Mucosa of stomach (tissue), 1 donor: ENCODE data around the gene PNPLA7.
"Not testable (repeated sequence)": the region's sequence is repeated elsewhere in the genome, so short reads cannot be mapped to it uniquely, and the experiment has no call there.

Experiments
- H3K27me3 ChIP-seq: one replicate; pipeline ENCODE4 v1.7.0; 2013; ENCODE audit warnings: mild to moderate bottlenecking, low read length; ENCODE audit not compliant: control insufficient read depth, insufficient read depth
- H3K36me3 ChIP-seq: one replicate; pipeline ENCODE4 v1.7.0; 2013; ENCODE audit warnings: low read length; ENCODE audit not compliant: control insufficient read depth, insufficient read depth
- H3K4me1 ChIP-seq: one replicate; pipeline ENCODE4 v1.7.0; 2013; ENCODE audit warnings: mild to moderate bottlenecking, low read length; ENCODE audit not compliant: control insufficient read depth, insufficient read depth
- H3K4me3 ChIP-seq: one replicate; pipeline ENCODE4 v1.7.0; 2013; ENCODE audit warnings: low read length
- H3K9ac ChIP-seq: one replicate; pipeline ENCODE4 v1.7.0; 2013; ENCODE audit warnings: mild to moderate bottlenecking, low read length, moderate library complexity
- H3K9me3 ChIP-seq: one replicate; pipeline ENCODE4 v1.7.0; 2013; ENCODE audit warnings: mild to moderate bottlenecking, low read length, moderate library complexity; ENCODE audit not compliant: control insufficient read depth
- donor health status: Pancreatic carcinoma.

PNPLA7 gene

GRCh38 chr9:137550231-137550621, at the start of gene PNPLA7:
PNPLA7 (minus strand) TSS chr9:137550402; CDS start chr9:137550197, 205 bp downstream.
- no peaks in the 10 kb centered on the region for H3K9me3 ChIP-seq
- peak within 1 kb of the TSS; percentile 32 for H3K4me3 ChIP-seq
- H3K36me3 ChIP-seq = no peaks in the 10 kb centered on the region
- H3K4me1 ChIP-seq = peaks cover 13% of the 10 kb centered on the region
- no peaks in the 10 kb centered on the region for H3K27me3 ChIP-seq
- H3K9ac ChIP-seq = peak within 1 kb of the TSS; percentile 59

GRCh38 chr9:137598943-137599342, 48.7 kb upstream of the PNPLA7 start:
- no peaks in the 10 kb centered on the region for H3K36me3 ChIP-seq
- peaks cover 3% of the 10 kb centered on the region for H3K4me1 ChIP-seq
- H3K4me3 ChIP-seq = no peak overlapping the region
- H3K27me3 ChIP-seq = no peaks in the 10 kb centered on the region
- H3K9ac ChIP-seq = no peak overlapping the region
- H3K9me3 ChIP-seq = no peaks in the 10 kb centered on the region

GRCh38 chr9:137596577-137596976, 46.4 kb upstream of the PNPLA7 start:
- not testable (repeated sequence) for H3K27me3 ChIP-seq, H3K9me3 ChIP-seq, H3K36me3 ChIP-seq, H3K9ac ChIP-seq, H3K4me3 ChIP-seq
- peaks cover 20% of the 10 kb centered on the region for H3K4me1 ChIP-seq

GRCh38 chr9:137593176-137593575, 43.0 kb upstream of the PNPLA7 start:
- H3K4me3 ChIP-seq = no peak overlapping the region
- H3K9me3 ChIP-seq = no peaks in the 10 kb centered on the region
- H3K36me3 ChIP-seq = no peaks in the 10 kb centered on the region
- H3K9ac ChIP-seq = no peak overlapping the region
- no peaks in the 10 kb centered on the region for H3K27me3 ChIP-seq
- H3K4me1 ChIP-seq = peaks cover 31% of the 10 kb centered on the region

- no peaks in the 10 kb centered on the region for H3K9me3 ChIP-seq
- H3K9ac ChIP-seq = no peak overlapping the region
- no peaks in the 10 kb centered on the region for H3K36me3 ChIP-seq
- no peak overlapping the region for H3K4me3 ChIP-seq
- H3K4me1 ChIP-seq = peaks cover 31% of the 10 kb centered on the region
- H3K27me3 ChIP-seq = no peaks in the 10 kb centered on the region
Observed at GRCh38 chr9:137592767-137593166, 42.6 kb upstream of the PNPLA7 start.

GRCh38 chr9:137590469-137591383, 40.5 kb upstream of the PNPLA7 start, which contains the start of gene ZMYND19:
ZMYND19 (minus strand) TSS chr9:137590512; CDS start chr9:137590263, 249 bp downstream.
- peaks cover 4% of the 10 kb centered on the region for H3K36me3 ChIP-seq
- peak within 1 kb of the TSS; percentile 64 for H3K9ac ChIP-seq
- H3K4me3 ChIP-seq = no peak within 1 kb of the TSS
- no peaks in the 10 kb centered on the region for H3K27me3 ChIP-seq
- H3K4me1 ChIP-seq = peaks cover 31% of the 10 kb centered on the region
- no peaks in the 10 kb centered on the region for H3K9me3 ChIP-seq

- Histone ChIP-seq H3K36me3 (peaks cover 4% of the 10 kb centered on the region), H3K9me3 (no peaks in the 10 kb centered on the region), H3K4me1 (peaks cover 31% of the 10 kb centered on the region), H3K4me3 (no peak overlapping the region), H3K9ac (no peak overlapping the region), H3K27me3 (no peaks in the 10 kb centered on the region)
Observed at GRCh38 chr9:137590123-137590468, 39.9 kb upstream of the PNPLA7 start.

- Histone ChIP-seq H3K4me3 (no peak overlapping the region), H3K36me3 (peaks cover 4% of the 10 kb centered on the region), H3K9ac (peak overlapping the region; percentile 63), H3K4me1 (peaks cover 31% of the 10 kb centered on the region), H3K27me3 (no peaks in the 10 kb centered on the region), H3K9me3 (no peaks in the 10 kb centered on the region)
Observed at GRCh38 chr9:137589441-137590122, 39.4 kb upstream of the PNPLA7 start.

- no peaks in the 10 kb centered on the region for H3K9me3 ChIP-seq
- no peaks in the 10 kb centered on the region for H3K27me3 ChIP-seq
- H3K9ac ChIP-seq = peak overlapping the region; percentile 63
- no peak overlapping the region for H3K4me3 ChIP-seq
- H3K36me3 ChIP-seq = peaks cover 4% of the 10 kb centered on the region
- H3K4me1 ChIP-seq = peaks cover 28% of the 10 kb centered on the region
Observed at GRCh38 chr9:137588891-137589290, 38.7 kb upstream of the PNPLA7 start.

- Histone ChIP-seq H3K4me1 (peaks cover 22% of the 10 kb centered on the region), H3K27me3 (no peaks in the 10 kb centered on the region), H3K36me3 (peaks cover 4% of the 10 kb centered on the region), H3K9ac (no peak overlapping the region), H3K9me3 (no peaks in the 10 kb centered on the region), H3K4me3 (no peak overlapping the region)
Observed at GRCh38 chr9:137588311-137588710, 38.1 kb upstream of the PNPLA7 start.

- H3K4me3 ChIP-seq = no peak overlapping the region
- H3K4me1 ChIP-seq = peaks cover 11% of the 10 kb centered on the region
- H3K36me3 ChIP-seq = peaks cover 4% of the 10 kb centered on the region
- no peak overlapping the region for H3K9ac ChIP-seq
- H3K9me3 ChIP-seq = no peaks in the 10 kb centered on the region
- no peaks in the 10 kb centered on the region for H3K27me3 ChIP-seq
Observed at GRCh38 chr9:137586854-137587253, 36.7 kb upstream of the PNPLA7 start.

- Histone ChIP-seq H3K9ac (no peak overlapping the region), H3K27me3 (no peaks in the 10 kb centered on the region), H3K36me3 (peaks cover 4% of the 10 kb centered on the region), H3K4me1 (peaks cover 9% of the 10 kb centered on the region), H3K9me3 (no peaks in the 10 kb centered on the region), H3K4me3 (no peak overlapping the region)
Observed at GRCh38 chr9:137583957-137584356, 33.8 kb upstream of the PNPLA7 start.
